ENCODE results near the gene SP2.

Gene SP2

GRCh38 chr17:47895856-47896671, at the start of gene SP2:
TSS of gene SP2 (plus strand) at chr17:47896236. CDS start at chr17:47896287, 51 bp downstream.
- DNase-seq, result peak; percentile 100

- DNase-seq, result no peak
Observed at GRCh38 chr17:47846716-47847340, 49.2 kb upstream of the SP2 start.

- no peak for DNase-seq
Observed at GRCh38 chr17:47847341-47848197, 48.5 kb upstream of the SP2 start.

- DNase-seq, result no peak
Observed at GRCh38 chr17:47848198-47848513, 47.9 kb upstream of the SP2 start.

GRCh38 chr17:47850373-47850691, 45.7 kb upstream of the SP2 start:
- DNase-seq, result no peak

- DNase-seq, result peak; percentile 78
Observed at GRCh38 chr17:47850692-47851573, 45.1 kb upstream of the SP2 start, which contains the start of gene SP6. TSS of gene SP6 (minus strand) at chr17:47851163. CDS start at chr17:47848429, 2,734 bp downstream.

- no peak for DNase-seq
Observed at GRCh38 chr17:47851764-47852112, 44.3 kb upstream of the SP2 start.

GRCh38 chr17:47852113-47852949, 43.7 kb upstream of the SP2 start:
- no peak for DNase-seq

GRCh38 chr17:47853616-47854015, 42.4 kb upstream of the SP2 start:
- no peak for DNase-seq

GRCh38 chr17:47855737-47856136, 40.3 kb upstream of the SP2 start:
- DNase-seq, result no peak

GRCh38 chr17:47856830-47857229, 39.2 kb upstream of the SP2 start:
- no peak for DNase-seq

GRCh38 chr17:47857551-47858455, 38.2 kb upstream of the SP2 start:
- no peak for DNase-seq

GRCh38 chr17:47860386-47860785, 35.6 kb upstream of the SP2 start:
- no peak for DNase-seq

- DNase-seq, result no peak
Observed at GRCh38 chr17:47862621-47863440, 33.2 kb upstream of the SP2 start.

GRCh38 chr17:47864791-47865216, 31.2 kb upstream of the SP2 start:
- DNase-seq, result peak; percentile 23

GRCh38 chr17:47866941-47867340, 29.1 kb upstream of the SP2 start:
- DNase-seq, result no peak

- no peak for DNase-seq
Observed at GRCh38 chr17:47867813-47868533, 28.1 kb upstream of the SP2 start.

GRCh38 chr17:47869114-47869513, 26.9 kb upstream of the SP2 start:
- DNase-seq, result no peak

GRCh38 chr17:47870056-47870455, 26.0 kb upstream of the SP2 start:
- DNase-seq, result no peak
